GM19043 (cell line): ENCODE data around the gene COBLL1.
"Not testable (repeated sequence)": the region's sequence is repeated elsewhere in the genome, so short reads cannot be mapped to it uniquely, and the experiment has no call there.

ENCODE experiments used
- ATAC-seq: cut with Tn5 transposase; IDR thresholded peaks from one replicate; pipeline ENCODE4 v1.9.1; 2021; ENCODE audit warnings: low read depth; ENCODE audit not compliant: unreplicated experiment

COBLL1 gene

DNA sequence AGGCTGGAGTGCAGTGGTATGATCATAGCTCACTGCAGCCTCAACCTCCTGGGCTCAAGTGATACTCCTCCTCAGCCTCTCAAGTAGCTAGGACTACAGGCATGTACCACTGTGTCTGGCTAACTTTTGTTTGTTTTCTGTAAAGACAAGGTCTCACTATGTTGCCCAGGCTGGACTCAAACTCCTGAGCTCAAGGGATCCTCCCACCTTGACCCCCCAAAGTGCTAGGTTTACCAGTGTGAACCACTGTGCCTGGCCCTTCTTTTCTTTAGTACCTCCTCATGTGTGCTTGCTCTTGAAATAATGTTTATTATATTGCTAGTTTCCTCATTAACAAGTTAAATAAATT lies 19.0 kb upstream of the COBLL1 start:
- ATAC-seq, result no peak

DNA sequence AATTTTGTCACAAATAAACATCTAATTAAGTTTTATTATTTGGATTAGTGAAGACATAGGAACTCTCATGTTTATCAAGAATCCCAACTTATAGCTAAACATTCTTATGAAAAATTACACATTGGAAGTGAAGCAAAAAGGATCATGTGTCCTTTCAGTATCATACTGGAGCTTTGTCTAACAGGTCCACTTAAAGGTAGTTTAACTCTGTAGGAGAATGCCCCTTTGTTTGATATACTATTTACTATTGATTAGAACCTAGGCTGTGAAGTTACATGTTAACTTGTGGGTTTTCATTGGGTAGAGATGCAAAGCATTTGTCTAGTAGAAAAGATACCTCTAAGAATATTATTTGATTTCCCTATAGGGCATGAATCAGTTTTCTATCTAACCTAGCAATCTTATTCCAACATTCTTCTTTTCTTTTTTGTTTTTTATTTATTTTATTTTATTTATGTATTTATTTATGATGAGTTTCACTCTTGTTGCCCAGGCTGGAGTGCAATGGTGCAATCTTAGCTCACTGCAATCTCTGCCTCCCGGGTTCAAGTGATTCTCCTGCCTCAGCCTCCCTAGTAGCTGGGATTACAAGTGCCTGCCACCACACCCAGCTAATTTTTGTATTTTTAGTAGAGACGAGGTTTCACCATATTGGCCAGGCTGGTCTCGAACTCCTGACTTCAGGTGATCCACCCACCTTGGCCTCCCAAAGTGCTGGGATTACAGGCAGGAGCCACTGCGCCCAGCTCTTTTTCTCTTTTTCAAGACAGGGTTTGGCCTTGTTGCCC lies 18.5 kb upstream of the COBLL1 start:
- ATAC-seq, result not testable (repeated sequence)

DNA sequence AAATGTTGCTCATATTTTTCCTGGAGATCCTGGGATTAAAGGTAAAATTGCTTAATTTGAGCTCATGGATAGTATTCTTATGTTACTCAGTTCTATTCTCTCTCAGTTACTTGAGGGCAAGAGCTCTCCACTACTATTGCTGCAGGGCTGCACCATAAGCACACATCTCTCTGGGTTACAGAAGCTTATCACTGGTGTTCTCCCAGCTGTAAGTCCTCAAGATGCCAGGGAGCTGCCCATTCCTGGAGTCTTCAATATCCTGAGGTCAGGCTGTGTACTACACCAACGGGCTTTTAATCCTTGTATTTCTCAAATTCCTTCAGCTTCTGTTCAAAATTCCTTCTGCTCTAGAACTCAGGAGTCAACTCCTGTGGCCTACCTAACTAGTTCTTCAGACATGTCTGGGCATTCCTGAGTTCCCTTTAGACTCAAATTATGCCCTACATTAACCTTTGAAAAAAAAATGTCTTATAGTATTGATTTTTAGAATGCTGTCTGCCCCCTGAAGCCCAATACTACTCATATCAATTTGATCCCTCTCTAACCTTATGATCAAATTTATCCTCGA lies 17.7 kb upstream of the COBLL1 start:
- ATAC-seq, result no peak

DNA sequence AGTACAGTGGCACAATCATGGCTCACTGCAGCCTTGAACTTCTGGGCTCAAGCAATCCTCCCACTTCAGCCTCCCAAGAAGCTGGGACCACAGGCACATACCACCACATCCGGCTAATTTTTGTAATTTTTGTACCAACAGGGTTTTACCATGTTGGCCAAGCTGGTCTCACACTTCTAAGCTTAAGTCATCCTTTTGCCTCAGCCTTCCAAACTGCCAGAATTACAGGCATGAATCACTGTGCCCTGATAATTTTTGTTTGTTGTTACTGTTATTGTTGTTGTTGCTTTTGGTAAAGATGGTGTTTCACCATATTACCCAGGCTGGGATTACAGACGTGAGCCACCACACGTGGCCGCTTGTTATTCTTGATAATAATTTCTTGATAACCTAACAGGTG lies 10.5 kb upstream of the COBLL1 start:
- ATAC-seq, result no peak

DNA sequence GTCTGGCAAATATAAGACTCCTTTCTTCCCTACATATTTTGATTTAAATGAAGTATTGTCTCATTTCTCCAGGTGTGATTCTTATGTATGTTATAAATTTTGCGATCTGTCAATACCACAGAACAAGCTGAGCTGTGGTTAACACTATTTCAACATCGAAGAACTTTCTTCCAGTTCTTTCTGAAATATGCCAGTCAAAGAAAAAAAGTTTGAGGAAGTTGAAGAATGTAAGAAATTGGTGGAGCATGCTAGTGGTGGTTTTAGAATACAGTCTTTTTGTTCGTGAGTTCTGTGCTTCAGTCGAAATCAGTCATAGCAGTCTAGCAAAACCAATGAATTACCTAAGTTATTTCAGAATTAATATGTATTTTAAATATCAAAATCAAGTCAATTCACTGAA lies 8.6 kb upstream of the COBLL1 start:
- ATAC-seq, result no peak

DNA sequence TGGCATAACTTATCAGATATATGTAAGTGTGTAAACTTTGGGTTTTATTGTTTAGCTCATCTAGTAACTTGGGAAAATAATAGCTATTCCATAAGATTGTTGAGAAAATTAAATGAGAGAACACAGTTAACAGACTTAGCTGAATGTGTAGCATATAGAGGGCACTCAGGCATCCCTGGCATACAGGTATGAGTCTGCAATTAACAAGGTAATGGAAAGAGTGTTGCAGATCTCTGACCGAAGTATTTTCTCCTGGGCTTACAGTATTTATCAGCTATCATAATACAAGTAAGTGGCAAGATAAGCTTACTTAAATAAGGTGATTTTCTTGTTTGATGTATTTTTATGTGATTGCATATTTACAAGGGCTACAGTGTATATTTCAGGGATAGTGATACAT lies 7.9 kb upstream of the COBLL1 start:
- ATAC-seq, result no peak

DNA sequence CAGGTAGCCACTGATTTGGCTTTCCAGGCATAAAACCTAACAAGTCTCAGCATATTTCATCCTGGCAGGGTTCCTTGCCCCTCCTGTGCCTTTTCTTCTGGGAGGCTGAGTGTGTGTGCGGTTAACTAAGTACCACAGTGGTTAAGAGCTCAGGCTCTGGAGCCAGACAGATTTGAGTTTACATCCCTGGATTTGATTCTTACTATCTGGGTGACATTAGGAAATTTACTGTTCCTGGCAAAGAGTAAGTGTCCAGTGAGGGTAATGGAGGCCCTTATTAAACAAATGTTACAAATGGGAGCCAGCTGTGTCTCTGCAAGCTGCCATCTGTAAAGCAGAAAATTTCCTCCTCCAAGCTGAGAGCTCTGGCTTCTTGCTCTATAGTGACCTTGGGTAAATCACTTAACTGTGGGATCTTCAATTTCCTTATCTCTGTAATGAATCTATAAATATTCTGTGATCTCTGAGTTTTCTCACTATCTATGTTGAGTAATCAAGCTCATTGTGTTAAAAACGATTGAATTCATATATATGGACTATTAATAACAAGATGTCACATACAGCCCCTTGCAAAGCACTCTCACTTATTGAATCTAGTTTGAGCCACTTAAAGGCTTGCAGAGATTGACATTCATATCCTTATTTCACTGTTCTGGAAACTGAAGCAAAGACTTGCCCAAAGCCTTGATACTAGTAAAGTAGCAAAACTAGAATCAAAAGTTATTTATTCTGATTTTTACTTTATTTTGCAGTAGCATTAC lies 6.5 kb upstream of the COBLL1 start:
- ATAC-seq, result no peak

DNA sequence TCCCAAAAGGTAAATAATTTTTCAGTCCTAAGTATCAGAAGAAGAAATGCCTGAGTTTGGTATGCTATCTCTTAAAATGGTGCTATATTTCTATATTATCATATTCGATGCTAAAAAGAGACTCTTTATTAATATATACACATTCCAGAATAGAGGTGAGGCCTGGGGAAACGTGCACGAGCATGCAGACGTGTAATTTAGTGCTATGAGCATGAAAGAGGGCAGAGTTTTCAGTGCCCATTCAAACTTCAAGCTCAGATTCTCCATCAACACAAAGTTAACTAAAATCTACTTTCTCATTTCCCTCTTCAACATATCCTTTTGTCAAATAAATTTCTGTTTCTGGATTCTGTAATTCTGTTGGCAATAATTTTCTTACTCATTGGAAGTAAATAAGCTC lies 5.7 kb upstream of the COBLL1 start:
- no peak for ATAC-seq

DNA sequence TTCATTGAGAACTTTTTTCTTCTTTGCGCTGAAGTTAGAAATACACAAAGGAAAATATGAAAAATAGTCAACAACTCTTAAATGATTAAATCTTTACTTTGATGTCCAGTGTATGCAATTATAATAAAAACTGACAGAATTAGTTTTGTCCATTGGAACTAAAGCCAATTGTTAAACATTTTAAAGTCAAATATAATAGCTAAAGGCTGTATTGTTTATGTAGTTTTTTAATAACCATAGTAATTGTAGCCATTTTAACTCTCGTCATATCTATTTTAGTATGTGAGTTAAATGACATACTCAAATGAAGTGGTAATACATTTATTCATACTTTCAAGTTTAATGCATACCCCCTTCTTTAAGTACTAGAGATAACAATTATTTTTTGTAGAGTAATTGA lies 4.7 kb upstream of the COBLL1 start:
- ATAC-seq, result no peak

DNA sequence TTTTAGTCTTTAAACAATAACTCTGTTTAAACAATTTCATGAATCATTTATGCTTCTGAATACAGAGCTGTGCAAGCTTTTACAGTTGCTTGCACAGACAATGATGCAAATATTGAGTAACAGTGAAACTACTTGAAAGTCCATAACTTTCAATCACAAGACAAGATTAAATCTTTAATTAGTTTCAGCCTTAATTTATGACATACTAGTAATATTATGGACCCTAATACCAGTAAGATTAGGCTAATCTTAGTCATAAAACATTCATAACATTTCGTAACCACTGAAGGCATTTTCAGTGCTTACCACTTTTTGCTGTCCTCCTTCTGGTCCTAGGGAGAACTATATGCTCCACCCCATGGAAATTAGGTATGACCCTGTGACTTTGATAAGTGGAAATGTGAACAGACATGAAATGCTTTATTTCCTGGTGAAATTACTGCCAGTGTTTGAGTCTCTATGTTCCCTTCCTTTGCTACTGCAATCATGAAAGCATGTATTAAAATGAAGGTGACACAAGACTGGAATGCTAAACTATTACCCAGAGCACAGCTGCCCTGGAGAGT lies 1.8 kb upstream of the COBLL1 start:
- ATAC-seq, result no peak

DNA sequence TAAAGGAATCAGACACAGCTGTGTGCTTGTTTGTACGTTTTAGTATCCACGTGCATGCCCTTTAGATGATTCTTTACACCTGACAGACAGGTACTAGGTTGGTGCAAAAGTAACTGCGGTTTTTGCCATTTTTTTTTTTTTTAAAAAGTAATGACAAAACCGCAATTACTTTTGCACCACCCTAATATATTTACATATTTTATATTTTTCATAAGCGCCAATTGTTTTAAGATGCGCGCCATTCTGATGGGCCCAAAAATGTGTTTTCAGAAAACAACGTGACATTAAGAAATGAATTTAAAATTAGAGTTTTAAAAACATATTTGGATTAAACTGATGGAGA lies 972 bp upstream of the COBLL1 start:
- ATAC-seq, result no peak

DNA sequence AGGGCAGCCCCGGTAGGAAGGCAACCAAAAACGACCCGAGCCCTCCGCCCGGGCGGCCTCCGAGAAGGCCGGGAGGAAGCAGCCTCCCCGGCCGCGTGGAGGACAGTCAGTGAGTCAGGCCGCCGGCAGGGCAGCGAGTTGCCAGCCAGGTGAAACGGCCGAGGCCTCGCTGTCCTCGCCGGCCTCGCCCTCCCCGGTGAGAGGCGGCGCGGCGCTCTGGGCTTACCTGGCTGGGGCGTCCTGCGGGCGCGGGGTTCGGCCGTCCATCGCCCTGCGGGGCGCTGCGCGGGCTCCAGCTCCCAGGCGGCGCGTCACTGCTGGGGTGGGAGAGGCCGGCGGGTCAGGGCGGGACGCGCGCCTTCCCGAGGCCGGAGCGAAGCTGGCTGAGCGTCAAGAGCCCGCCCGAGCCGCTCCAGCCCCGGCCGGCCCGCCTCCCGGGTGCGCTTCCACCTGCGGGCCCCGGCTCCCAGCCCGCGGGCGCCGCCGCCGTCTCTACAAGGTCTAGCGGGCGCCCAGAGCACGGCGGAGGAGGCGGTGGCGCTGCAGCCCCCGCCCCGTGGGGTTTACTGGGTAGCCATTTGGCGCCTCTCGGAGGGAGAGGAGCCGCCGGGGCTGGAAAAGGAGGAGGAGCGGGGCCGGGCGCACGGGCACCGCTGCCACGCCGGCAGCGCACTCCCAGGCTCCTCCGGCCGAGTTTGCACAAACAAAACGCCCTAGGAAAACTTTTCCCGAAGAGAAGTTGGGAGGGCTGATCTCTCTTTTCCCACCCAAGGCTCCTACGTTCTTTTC lies 499 bp downstream of the COBLL1 start:
- peak; percentile 50 for ATAC-seq

DNA sequence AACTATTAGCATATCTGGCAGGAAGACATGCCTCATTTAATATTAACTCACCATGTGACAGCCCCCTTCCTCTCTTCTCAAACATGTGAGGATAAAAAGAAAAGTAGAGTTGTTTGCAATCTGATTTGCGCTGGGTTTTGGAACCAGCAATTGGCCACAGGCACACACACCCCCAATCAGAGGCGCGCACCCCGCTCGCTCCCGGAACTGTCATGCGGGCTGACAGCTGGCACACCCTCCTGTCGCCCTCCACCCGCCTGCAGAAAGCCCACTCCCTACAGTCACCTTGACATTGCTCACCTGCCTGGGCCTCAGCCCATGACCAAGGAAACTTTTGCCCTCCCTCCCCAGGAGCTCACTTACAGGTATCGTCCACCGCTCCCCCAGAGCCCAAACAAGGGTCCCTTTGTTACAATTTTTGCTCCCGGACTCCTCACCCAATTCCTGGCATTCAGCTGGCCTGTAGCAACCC lies 1.1 kb downstream of the COBLL1 start:
- ATAC-seq, result no peak

DNA sequence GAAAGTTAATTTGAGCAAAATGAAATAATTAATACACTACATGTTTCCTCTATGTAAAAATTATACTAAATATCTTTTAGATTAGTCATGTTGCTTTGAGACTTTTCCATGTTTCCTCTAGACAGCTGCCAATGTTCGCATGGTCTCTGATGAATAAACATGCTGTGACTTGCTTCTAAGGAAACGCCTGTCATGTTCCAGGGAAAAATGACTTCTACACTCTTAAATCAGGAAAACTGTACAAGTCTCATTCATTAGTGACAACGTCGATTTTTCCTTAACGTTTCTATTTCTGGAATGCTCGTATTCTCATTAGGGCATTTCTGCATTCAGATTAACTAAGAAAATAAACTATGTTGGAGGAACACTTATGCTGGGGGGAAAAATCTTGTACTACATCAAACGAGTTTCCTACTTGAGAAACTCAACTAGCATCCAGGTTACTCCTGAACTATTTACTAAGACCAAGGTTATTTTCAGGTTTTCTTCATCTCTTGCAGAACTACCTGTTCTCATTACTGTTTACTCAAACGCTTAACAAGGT lies 1.6 kb downstream of the COBLL1 start:
- no peak for ATAC-seq

DNA sequence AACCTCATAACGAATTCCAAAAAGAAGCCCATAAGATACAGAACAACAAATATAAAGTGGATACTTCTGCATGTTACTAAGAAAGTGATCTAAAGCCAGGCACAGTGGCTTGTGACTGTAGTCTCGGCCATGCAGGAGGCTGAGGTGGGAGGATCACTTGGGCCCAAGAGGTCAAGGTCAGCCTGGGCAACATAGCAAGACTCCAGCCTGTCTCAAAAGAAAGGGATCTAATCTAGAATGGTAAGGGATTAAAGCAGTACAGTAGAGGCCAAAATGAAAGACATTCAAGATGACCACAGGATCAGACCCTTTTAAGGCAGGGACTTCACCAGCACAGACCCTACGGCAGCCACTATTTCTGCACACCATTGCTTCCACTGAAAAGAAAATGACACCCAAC lies 3.8 kb downstream of the COBLL1 start:
- no peak for ATAC-seq

DNA sequence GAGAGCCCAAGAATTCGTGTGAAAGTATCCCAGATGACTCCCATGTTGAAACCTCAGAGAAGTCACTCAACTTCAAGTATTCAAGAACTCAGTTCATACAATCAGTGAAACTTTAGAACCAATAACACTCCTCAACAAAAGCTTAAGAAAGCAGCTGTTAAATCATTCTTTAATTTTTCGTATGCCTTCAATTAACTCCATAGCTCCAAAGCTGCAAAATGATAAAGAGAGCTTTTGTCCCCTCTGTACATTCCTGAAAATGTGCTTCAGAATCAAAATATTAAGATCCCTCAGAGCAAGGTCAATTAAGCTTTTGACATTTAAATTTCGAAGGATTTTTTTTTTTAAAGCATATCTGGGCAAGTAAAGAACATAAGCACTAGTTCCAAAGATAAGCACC lies 4.7 kb downstream of the COBLL1 start:
- ATAC-seq, result no peak

DNA sequence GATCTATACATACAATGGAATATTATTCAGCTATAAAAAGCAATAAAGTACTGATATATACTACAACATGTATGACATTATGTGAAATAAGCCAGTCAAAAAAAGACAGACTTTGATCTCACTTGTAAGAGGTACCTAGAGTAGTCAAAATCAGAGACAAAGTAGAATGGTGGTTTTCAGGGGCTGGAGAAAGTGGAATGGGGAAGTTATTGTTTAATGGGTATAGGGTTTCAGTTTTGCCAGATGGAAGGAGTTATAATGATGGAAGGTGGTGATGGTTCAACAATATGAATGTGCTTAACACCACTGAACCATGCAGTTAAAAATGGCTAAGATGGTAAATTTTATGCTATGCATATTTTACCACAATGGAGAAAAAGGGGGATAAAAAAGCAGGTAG lies 6.3 kb downstream of the COBLL1 start:
- ATAC-seq, result no peak

DNA sequence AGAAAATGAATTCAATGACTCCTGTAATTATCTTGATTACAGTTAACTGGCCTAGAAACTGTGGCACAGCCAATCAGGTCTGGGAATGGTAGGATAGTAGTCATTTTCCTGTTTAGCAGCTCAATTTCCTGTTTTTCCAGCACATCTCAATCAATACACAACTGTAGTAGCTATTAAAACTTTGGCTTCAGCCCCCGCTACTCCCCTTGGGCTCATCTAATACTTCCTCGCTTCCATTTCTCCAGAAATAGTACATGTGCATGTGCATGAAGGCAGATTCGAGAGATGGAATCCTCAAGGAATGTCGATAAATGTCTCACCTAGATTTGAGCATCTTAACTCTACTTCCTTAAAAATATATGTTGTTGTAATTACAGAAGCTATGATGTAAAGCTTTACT lies 9.7 kb downstream of the COBLL1 start:
- no peak for ATAC-seq

DNA sequence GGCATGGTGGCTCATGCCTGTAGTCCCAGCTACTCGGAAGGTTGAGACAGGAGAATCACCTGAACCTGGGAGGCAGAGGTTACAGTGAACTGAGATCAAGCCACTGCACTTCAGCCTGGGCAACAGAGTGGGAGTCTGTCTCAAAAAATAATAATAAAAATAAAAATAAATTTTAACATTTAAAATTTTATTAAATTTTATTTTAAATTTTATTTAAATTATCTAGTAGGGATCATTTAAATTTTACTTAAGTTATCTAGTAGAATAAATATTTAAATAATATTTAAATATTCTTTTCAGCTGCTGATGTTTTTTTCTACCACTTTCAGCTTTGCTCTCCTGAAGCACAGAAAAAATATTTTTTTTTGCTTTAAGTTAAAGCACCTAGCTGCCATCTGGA lies 10.4 kb downstream of the COBLL1 start:
- no peak for ATAC-seq
